ENCODE measurements around the gene AADAT. TPM values are rescaled to one million over a fixed set of nuclear protein-coding genes. Genes with fewer than 3 reads are reported as not detected.

AADAT gene
- total RNA-seq, 1 experiment from 2014 or later, result 5.4 TPM

DNA sequence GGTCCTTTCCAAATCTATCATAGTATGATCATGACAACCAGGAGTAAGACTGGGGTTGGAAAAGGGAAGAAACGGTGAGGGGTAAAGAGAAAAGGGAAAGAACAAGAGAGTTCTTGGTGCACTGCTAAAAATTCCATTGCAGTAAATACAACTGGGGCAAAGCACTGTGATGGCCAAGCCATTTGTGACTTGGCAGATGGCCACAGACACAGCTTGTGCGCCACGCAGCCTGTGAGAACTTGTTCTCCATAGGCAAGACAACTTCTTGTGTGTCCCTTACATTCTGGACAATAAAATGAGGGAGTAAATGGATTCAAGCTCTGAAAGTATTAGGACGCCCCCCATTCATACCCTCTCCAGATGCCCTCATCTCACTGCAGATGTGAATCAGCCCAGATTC lies 74.5 kb downstream of the AADAT start:
- intact Hi-C loops (cut with micrococcal nuclease; ENCODE audit: unreplicated experiment), result no loop called here
- no peaks in the 10 kb centered on the region for H3K4me1 ChIP-seq (ENCODE audit: insufficient read depth, low read length, poor library complexity, severe bottlenecking)
- no TSS peak for BruUV-seq (replicated peaks)
- ChIA-PET CTCF (no interaction called here), POLR2A (ENCODE audit: low non-redundant PET) (no interaction called here)
- no peaks in the 10 kb centered on the region for H3K36me3 ChIP-seq (ENCODE audit: insufficient read depth, low read length, poor library complexity, severe bottlenecking)
- no peak overlapping the region for H3K4me3 ChIP-seq (ENCODE audit: low read depth, low read length, poor library complexity, severe bottlenecking)
- no peak overlapping the region for H3K27ac ChIP-seq (ENCODE audit: low read depth, low read length, poor library complexity, severe bottlenecking)
- no peak for DNase-seq (ENCODE audit: low spot score)
- no peak for TF ChIP-seq CTCF (conservative IDR thresholded peaks at IDR 0.05; ENCODE audit: low read depth, low read length)
- no peak for TF ChIP-seq EZH2 (IDR thresholded peaks at IDR 0.05; ENCODE audit: borderline replicate concordance, low read depth, low read length, poor library complexity, severe bottlenecking)
- H3K27me3 ChIP-seq (replicated peaks; ENCODE audit: insufficient read depth, low read depth, low read length, poor library complexity), result no peaks in the 10 kb centered on the region
- H3K9me3 ChIP-seq (ENCODE audit: low read depth, low read length, poor library complexity, severe bottlenecking), result no peaks in the 10 kb centered on the region

DNA sequence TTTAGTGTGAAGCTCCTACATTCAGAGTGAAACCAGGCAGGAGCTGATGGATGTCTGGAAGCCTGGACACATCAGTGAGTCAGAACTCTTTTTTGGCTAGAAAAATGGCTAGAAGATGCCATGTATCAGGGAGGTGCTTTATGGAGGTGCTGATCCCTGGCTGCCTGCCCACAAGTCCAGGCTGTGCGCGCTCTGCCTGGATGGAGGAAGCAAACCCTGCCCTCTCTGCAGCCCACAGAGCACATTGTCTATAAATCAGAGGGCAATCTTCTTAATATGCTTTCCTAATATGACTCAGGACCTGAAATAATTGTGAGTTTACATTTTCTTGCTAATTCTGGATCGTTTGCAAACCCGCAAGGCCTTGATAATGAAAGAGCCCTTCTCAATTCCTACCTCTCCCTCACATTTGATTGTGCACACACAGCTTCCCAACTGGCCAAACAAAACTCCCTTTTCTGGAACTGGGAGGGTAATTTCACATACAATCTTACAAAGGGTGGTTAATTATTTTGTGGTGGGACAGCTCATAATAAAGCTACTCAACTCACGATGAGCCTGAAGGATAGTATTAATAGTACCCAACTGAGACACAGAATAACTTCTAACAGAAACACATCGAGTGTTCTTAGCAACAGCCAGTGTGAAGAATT lies 75.3 kb downstream of the AADAT start:
- no peak for DNase-seq (ENCODE audit: low spot score)
- TF ChIP-seq CTCF (conservative IDR thresholded peaks at IDR 0.05; ENCODE audit: low read depth, low read length) (no peak), EZH2 (IDR thresholded peaks at IDR 0.05; ENCODE audit: borderline replicate concordance, low read depth, low read length, poor library complexity, severe bottlenecking) (no peak)
- Histone ChIP-seq H3K9me3 (ENCODE audit: low read depth, low read length, poor library complexity, severe bottlenecking) (no peaks in the 10 kb centered on the region), H3K27ac (ENCODE audit: low read depth, low read length, poor library complexity, severe bottlenecking) (no peak overlapping the region), H3K27me3 (replicated peaks; ENCODE audit: insufficient read depth, low read depth, low read length, poor library complexity) (no peaks in the 10 kb centered on the region), H3K4me3 (ENCODE audit: low read depth, low read length, poor library complexity, severe bottlenecking) (no peak overlapping the region), H3K36me3 (ENCODE audit: insufficient read depth, low read length, poor library complexity, severe bottlenecking) (no peaks in the 10 kb centered on the region), H3K4me1 (ENCODE audit: insufficient read depth, low read length, poor library complexity, severe bottlenecking) (no peaks in the 10 kb centered on the region)
- ChIA-PET CTCF (no interaction called here), POLR2A (ENCODE audit: low non-redundant PET) (no interaction called here)
- BruUV-seq (replicated peaks), result no TSS peak
- intact Hi-C loops (cut with micrococcal nuclease; ENCODE audit: unreplicated experiment), result no loop called here

GRCh38 chr4:170012629-170012958 lies 77.2 kb downstream of the AADAT start:
- CTCF ChIA-PET, result no interaction called here

More at GRCh38 chr4:170012629-170012958, 77.2 kb downstream of the AADAT start:
- no peaks in the 10 kb centered on the region for H3K4me1 ChIP-seq (ENCODE audit: insufficient read depth, low read length, poor library complexity, severe bottlenecking)
- TF ChIP-seq EZH2 (IDR thresholded peaks at IDR 0.05; ENCODE audit: borderline replicate concordance, low read depth, low read length, poor library complexity, severe bottlenecking), result no peak
- H3K4me3 ChIP-seq (ENCODE audit: low read depth, low read length, poor library complexity, severe bottlenecking), result no peak overlapping the region
- no peaks in the 10 kb centered on the region for H3K27me3 ChIP-seq (replicated peaks; ENCODE audit: insufficient read depth, low read depth, low read length, poor library complexity)
- DNase-seq (ENCODE audit: low spot score), result no peak
- H3K9me3 ChIP-seq (ENCODE audit: low read depth, low read length, poor library complexity, severe bottlenecking), result no peaks in the 10 kb centered on the region
- intact Hi-C loops (cut with micrococcal nuclease; ENCODE audit: unreplicated experiment), result no loop called here
- no peak overlapping the region for H3K27ac ChIP-seq (ENCODE audit: low read depth, low read length, poor library complexity, severe bottlenecking)
- POLR2A ChIA-PET (ENCODE audit: low non-redundant PET), result no interaction called here
- no TSS peak for BruUV-seq (replicated peaks)
- H3K36me3 ChIP-seq (ENCODE audit: insufficient read depth, low read length, poor library complexity, severe bottlenecking), result no peaks in the 10 kb centered on the region

Data from A673 (cell line).